Dedifferentiated amniotic fluid mesenchymal stem cell (primary cell): Measurements from ENCODE around the gene PRM3.

Experiments used
- DNase-seq: peaks from one replicate; pipeline ENCODE4 v3.0.0-alpha.2; 2016; ENCODE audit errors: extremely low spot score

PRM3 gene

GRCh38 chr16:11280616-11281522 is 7.4 kb upstream of the PRM3 start, which contains the start of gene PRM1:
Gene PRM1, minus strand, starts transcription at chr16:11281330. Its CDS starts 92 bp downstream, at chr16:11281238.
- no peak for DNase-seq

GRCh38 chr16:11278681-11279628 is 5.5 kb upstream of the PRM3 start:
- DNase-seq, result no peak

GRCh38 chr16:11277607-11278337 is 4.3 kb upstream of the PRM3 start:
- DNase-seq, result no peak

GRCh38 chr16:11276896-11277593 is 3.6 kb upstream of the PRM3 start:
- DNase-seq, result no peak

GRCh38 chr16:11276143-11276895 is 2.9 kb upstream of the PRM3 start, which contains the start of gene PRM2:
Gene PRM2, minus strand, starts transcription at chr16:11276480. Its CDS starts 110 bp downstream, at chr16:11276370.
- DNase-seq, result no peak

GRCh38 chr16:11274964-11275363 is 1.5 kb upstream of the PRM3 start:
- no peak for DNase-seq

- DNase-seq, result no peak
These were observed 394 bp upstream of the PRM3 start for GRCh38 chr16:11273721-11274324.

- no peak for DNase-seq
These were observed 945 bp downstream of the PRM3 start for GRCh38 chr16:11272484-11272883.

- no peak for DNase-seq
These were observed 1.8 kb downstream of the PRM3 start for GRCh38 chr16:11271610-11272009.

GRCh38 chr16:11270602-11271162 is 2.7 kb downstream of the PRM3 start:
- DNase-seq, result no peak

- no peak for DNase-seq
These were observed 4.5 kb downstream of the PRM3 start, which contains the start of gene TNP2 for GRCh38 chr16:11268921-11269375. Gene TNP2, minus strand, starts transcription at chr16:11269325. Its CDS starts 63 bp downstream, at chr16:11269262.

GRCh38 chr16:11265124-11265523 is 8.3 kb downstream of the PRM3 start:
- no peak for DNase-seq

GRCh38 chr16:11264155-11264832 is 9.1 kb downstream of the PRM3 start:
- no peak for DNase-seq

GRCh38 chr16:11263737-11264136 is 9.7 kb downstream of the PRM3 start:
- DNase-seq, result no peak

GRCh38 chr16:11262915-11263314 is 10.5 kb downstream of the PRM3 start:
- no peak for DNase-seq

GRCh38 chr16:11260596-11260966 is 12.8 kb downstream of the PRM3 start:
- no peak for DNase-seq

- no peak for DNase-seq
These were observed 13.5 kb downstream of the PRM3 start for GRCh38 chr16:11259655-11260595.
